ENCODE data around the gene PRDM16. TPM values are rescaled to one million over a fixed set of nuclear protein-coding genes. Genes with fewer than 3 reads are reported as not detected.

PRDM16 gene
- total and polyA plus RNA-seq, 8 donors: 9.6 to 18.0 (median 14.7) TPM

DNA sequence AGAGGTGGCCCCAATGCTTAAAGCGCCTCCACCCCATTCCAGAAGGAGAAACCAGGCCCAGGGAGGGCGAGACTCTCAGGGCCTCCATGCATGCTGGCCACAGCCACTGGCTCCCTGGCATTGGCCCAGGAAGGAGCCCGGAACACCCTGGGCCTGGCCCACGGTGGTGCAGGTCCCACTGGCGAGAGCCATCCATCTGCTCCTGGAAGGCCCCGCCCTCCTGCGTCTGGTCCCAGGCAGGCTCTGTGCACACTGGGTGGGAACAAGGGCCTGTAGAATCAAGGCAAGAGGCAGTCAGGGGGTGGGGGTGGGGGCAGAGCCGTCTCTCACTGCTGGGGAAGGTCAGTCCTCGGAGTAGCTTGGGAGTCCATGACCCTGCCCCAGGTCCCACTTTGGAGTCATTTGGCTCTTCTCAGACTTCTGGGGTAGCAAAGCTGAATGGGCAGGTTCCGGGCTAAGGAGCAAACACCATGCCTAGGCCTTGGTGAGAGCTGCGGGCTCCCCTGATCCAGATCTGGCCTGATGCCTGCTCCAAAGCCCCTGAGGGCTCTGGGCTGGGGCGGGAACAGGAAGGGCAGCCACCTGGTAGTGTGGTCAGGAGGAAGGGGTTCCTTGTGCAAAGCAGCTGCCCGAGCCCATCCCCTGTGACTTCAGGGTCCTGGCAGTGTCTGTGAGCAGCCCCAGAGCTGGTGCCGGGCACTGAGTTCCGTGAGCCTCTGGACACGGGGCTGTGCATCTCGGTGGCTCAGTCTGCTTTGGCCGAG, 278.4 kb downstream of the PRDM16 start:
- H3K27me3 ChIP-seq: peaks cover 0 to 58% of the 10 kb centered on the region in 2 donors
- no peak overlapping the region for H3K4me3 ChIP-seq
- no peaks in the 10 kb centered on the region for H3K36me3 ChIP-seq
- no peak for DNase-seq
- TF ChIP-seq, protein P1, sequence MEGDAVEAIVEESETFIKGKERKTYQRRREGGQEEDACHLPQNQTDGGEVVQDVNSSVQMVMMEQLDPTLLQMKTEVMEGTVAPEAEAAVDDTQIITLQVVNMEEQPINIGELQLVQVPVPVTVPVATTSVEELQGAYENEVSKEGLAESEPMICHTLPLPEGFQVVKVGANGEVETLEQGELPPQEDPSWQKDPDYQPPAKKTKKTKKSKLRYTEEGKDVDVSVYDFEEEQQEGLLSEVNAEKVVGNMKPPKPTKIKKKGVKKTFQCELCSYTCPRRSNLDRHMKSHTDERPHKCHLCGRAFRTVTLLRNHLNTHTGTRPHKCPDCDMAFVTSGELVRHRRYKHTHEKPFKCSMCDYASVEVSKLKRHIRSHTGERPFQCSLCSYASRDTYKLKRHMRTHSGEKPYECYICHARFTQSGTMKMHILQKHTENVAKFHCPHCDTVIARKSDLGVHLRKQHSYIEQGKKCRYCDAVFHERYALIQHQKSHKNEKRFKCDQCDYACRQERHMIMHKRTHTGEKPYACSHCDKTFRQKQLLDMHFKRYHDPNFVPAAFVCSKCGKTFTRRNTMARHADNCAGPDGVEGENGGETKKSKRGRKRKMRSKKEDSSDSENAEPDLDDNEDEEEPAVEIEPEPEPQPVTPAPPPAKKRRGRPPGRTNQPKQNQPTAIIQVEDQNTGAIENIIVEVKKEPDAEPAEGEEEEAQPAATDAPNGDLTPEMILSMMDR (IDR thresholded peaks at IDR 0.05): no peak
- no peaks in the 10 kb centered on the region for H3K4me1 ChIP-seq
- H3K9me3 ChIP-seq: peaks cover 0 to 20% of the 10 kb centered on the region in 2 donors
- no peak overlapping the region for H3K27ac ChIP-seq
- intact Hi-C loops (cut with DNase I): no loop called here
- ATAC-seq: no peak

DNA sequence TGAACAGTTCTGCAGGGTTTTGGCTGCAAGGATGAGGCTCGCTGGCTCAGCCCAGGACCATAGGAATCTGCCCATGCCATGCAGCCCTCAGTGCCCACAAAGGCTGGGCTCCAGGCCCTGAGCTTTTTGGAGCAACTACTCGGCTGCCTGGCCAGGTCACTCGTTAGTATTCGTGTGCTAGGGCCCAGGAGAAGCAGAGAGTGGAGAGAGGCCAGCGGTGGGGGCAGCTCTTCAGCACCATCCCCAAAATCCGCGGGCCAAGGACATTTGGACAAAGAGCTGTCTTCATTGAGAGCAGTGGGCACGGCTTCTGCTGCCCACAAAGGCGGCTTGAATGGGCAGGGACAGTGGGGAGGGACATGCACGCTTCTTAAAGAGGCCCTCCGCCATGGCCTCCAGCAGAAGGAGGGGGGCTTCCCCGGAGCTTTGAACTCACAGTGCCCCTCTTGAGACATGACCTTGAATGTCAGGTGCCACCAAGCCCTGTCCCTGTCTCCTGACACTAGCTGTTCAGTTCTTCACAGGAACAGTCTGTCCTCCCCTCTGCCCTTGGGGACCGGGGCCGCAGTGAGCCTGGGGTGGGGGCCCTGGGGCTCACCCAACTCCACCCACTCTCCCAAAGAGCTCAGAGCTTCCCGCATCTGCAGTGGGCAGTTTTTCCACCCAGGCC, 279.3 kb downstream of the PRDM16 start:
- no peaks in the 10 kb centered on the region for H3K36me3 ChIP-seq
- ATAC-seq (no peak), DNase-seq (no peak)
- H3K9me3 ChIP-seq: peaks cover 0 to 11% of the 10 kb centered on the region in 2 donors
- H3K27ac ChIP-seq: no peak overlapping the region
- TF ChIP-seq, protein P1 (IDR thresholded peaks at IDR 0.05): no peak
- no peak overlapping the region for H3K4me3 ChIP-seq
- peaks cover 0 to 67% of the 10 kb centered on the region in 2 donors for H3K27me3 ChIP-seq
- intact Hi-C loops (cut with DNase I): no loop called here
- H3K4me1 ChIP-seq: no peaks in the 10 kb centered on the region

DNA sequence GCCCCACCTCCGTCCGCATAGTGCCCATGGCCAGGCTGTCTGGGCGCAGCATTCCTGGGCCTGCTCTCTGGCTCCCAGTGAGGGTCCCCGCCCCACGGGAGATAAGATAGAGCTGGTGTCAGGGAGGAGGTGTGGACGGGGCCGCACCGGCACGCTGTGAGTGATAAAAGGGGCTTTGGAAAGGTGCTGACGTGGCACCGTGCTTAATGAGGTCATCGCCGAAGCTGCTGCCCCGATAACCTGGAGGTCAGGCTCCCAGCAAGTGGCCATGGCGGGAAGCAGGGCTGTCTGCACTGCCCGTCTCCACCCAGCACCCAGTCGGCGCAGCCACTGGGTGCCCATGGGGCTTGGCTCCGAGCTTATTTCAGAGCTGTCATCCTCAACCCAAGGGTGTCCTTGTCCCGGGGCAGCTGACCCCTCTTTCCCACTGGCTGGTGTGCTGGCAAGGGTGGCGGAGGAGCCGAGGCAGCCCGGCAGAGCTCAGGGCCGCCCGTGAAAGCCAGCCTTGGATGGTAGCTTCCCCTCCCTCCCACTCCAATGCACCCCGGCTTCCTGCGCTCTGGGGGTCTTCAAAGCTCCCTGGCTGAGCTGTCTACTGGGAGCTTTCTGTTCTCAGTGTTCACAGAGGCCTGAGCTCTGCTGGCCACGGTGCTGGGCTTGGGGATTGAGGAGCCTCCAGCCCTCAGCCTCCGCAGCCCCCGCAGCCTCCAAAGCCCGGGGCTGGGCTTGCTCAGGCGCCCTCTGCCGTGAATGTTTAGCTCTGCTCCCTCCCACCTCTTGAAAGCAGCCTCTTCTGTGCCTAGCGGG, 280.4 kb downstream of the PRDM16 start:
- intact Hi-C loops (cut with DNase I): no loop called here
- H3K4me3 ChIP-seq: no peak overlapping the region
- H3K36me3 ChIP-seq: no peaks in the 10 kb centered on the region
- peaks cover 0 to 3% of the 10 kb centered on the region in 2 donors for H3K9me3 ChIP-seq
- DNase-seq (no peak), ATAC-seq (no peak)
- TF ChIP-seq, protein P1 (IDR thresholded peaks at IDR 0.05): no peak
- no peaks in the 10 kb centered on the region for H3K4me1 ChIP-seq
- H3K27me3 ChIP-seq: peaks cover 0 to 74% of the 10 kb centered on the region in 2 donors
- no peak overlapping the region for H3K27ac ChIP-seq

DNA sequence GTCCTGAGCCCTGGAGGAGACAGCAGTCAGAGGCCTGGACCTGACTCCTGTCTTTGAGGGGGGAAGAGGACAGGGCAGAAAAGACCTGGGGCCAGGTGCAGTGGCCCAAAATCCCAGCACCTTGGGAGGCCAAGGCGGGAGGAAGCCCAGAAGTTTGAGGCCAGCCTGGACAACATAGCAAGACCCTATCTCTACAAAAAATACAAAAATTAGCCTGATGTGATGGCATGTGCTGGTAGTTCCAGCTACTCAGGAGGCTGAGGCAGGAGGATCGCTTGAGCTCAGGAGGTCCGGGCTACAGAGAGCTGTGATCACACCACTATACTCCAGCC, 280.9 kb downstream of the PRDM16 start:
- intact Hi-C loops (cut with DNase I): no loop called here
- no peak for DNase-seq
- Histone ChIP-seq H3K9me3 (no peaks in the 10 kb centered on the region), H3K27ac (no peak overlapping the region), H3K27me3 (peaks cover 0 to 79% of the 10 kb centered on the region in 2 donors), H3K4me1 (no peaks in the 10 kb centered on the region), H3K4me3 (no peak overlapping the region), H3K36me3 (no peaks in the 10 kb centered on the region)
- TF ChIP-seq, protein P1 (IDR thresholded peaks at IDR 0.05): no peak
- no peak for ATAC-seq

Measured in left lung (tissue), 10 donors.